Dermis microvascular lymphatic vessel endothelial cell (primary cell): ENCODE measurements around the gene CAMTA1. TPM values are rescaled to one million over a fixed set of nuclear protein-coding genes. Genes with fewer than 3 reads are reported as not detected.

Experiments
- DNase-seq, 2 donors: peaks; one replicate each; pipeline versions ENCODE4 v3.0.0 to v3.0.0-alpha.2; 2010; ENCODE audit warnings: low read depth in 2 of 2
- total RNA-seq: library from RNA; depleted of rRNA; stranded (reverse); fragments of >200 nt; gene quantifications from 2 replicates; pipeline ENCODE4 v1.2.1, GENCODE V29; 2014

Gene CAMTA1
- total RNA-seq, 1 donor from 2014 or later, result 33.9 TPM

GRCh38 chr1:7646981-7647901 is 862.0 kb downstream of the CAMTA1 start:
- peak in 1 of 2 donors; percentile 48 for DNase-seq

GRCh38 chr1:7648761-7649384 is 863.6 kb downstream of the CAMTA1 start:
- peak in 1 of 2 donors; percentile 67 for DNase-seq

- DNase-seq, result no peak
These were observed 865.5 kb downstream of the CAMTA1 start for GRCh38 chr1:7650801-7651200.

- DNase-seq, result no peak
These were observed 865.9 kb downstream of the CAMTA1 start for GRCh38 chr1:7651203-7651602.

GRCh38 chr1:7652061-7652460 is 866.8 kb downstream of the CAMTA1 start:
- DNase-seq, result no peak

GRCh38 chr1:7652515-7653098 is 867.4 kb downstream of the CAMTA1 start:
- no peak for DNase-seq

GRCh38 chr1:7654725-7655124 is 869.5 kb downstream of the CAMTA1 start:
- no peak for DNase-seq

GRCh38 chr1:7655354-7655753 is 870.1 kb downstream of the CAMTA1 start:
- no peak for DNase-seq

GRCh38 chr1:7656557-7657215 is 871.4 kb downstream of the CAMTA1 start:
- no peak for DNase-seq

GRCh38 chr1:7657287-7658016 is 872.2 kb downstream of the CAMTA1 start:
- DNase-seq, result no peak

GRCh38 chr1:7658099-7658498 is 872.8 kb downstream of the CAMTA1 start:
- no peak for DNase-seq

- DNase-seq, result no peak
These were observed 874.3 kb downstream of the CAMTA1 start for GRCh38 chr1:7659514-7659913.

- no peak for DNase-seq
These were observed 878.3 kb downstream of the CAMTA1 start for GRCh38 chr1:7663451-7664146.

- DNase-seq, result no peak
These were observed 879.1 kb downstream of the CAMTA1 start for GRCh38 chr1:7664147-7664892.

GRCh38 chr1:7664893-7665250 is 879.6 kb downstream of the CAMTA1 start:
- no peak for DNase-seq

GRCh38 chr1:7666249-7666648 is 881.0 kb downstream of the CAMTA1 start:
- DNase-seq, result no peak

- no peak for DNase-seq
These were observed 881.9 kb downstream of the CAMTA1 start for GRCh38 chr1:7667159-7667558.

- DNase-seq, result peak; percentile 54 to 80
These were observed 882.5 kb downstream of the CAMTA1 start for GRCh38 chr1:7667625-7668218.

GRCh38 chr1:7669559-7670311 is 884.5 kb downstream of the CAMTA1 start:
- peak in 1 of 2 donors; percentile 52 for DNase-seq
